ENCODE results near the gene SRM. TPM values are rescaled to one million over a fixed set of nuclear protein-coding genes. Genes with fewer than 3 reads are reported as not detected.
A peak's percentile ranks its signal among the peaks of the same experiment; 100 is the strongest.
"Not testable (repeated sequence)": the region's sequence is repeated elsewhere in the genome, so short reads cannot be mapped to it uniquely, and the experiment has no call there.

The SRM gene
- total RNA-seq, 1 experiment from 2014 or later, result 64.4 TPM

- Histone ChIP-seq H3K27me3 (no peaks in the 10 kb centered on the region), H3K4me1 (peaks cover 11% of the 10 kb centered on the region; the same call in 1 of the 2 replicates), H3K4me3 (no peak overlapping the region), H3K36me3 (no peaks in the 10 kb centered on the region), H3K9me3 (replicated peaks) (no peaks in the 10 kb centered on the region), H3K27ac (no peak overlapping the region)
- DNase-seq, result no peak
Observed at GRCh38 chr1:11042995-11043874, 16.6 kb downstream of the SRM start.

DNA sequence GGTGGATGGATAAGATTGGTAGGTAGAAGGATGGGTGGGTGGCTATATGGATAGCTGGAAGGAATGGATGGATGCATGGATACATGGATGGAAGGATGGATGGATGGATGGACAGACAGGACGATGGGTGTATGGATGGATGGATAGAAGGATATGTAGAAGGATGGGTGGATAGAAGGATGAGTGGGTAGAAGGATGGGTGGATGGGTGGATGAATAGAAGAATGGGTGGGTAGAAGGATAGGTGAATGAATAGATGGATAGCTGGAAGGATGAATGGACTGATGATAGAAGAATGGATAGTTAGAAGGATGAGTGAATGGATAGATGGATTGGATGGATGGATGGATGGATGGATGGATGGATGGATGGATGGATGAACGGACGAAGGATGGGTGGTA, 17.8 kb downstream of the SRM start:
- H3K27ac ChIP-seq, result no peak overlapping the region
- no peak for DNase-seq
- H3K4me1 ChIP-seq, result peaks cover 11% of the 10 kb centered on the region; the same call in 1 of the 2 replicates
- H3K9me3 ChIP-seq (replicated peaks), result no peaks in the 10 kb centered on the region
- no peaks in the 10 kb centered on the region for H3K27me3 ChIP-seq
- no peak overlapping the region for H3K4me3 ChIP-seq
- H3K36me3 ChIP-seq, result no peaks in the 10 kb centered on the region

DNA sequence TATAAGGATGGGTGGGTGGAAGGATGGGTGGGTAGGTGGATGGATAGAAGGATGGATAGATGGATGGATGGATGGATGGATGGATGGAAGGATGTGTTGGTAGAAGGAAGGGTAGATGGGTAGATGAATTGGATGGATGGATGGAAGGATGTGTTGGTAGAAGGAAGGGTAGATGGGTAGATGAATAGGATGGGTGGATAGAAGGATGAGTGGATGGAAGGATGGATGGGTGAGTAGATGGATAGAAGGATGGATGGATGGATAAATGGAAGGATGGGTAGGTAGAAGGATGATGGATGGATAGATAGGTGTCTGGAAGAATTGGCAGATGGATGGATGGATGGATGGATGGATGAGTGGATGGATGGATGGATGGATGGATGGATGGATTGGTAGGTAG, 18.8 kb downstream of the SRM start:
- Histone ChIP-seq H3K9me3 (replicated peaks) (no peaks in the 10 kb centered on the region), H3K27ac (no peak overlapping the region), H3K4me3 (no peak overlapping the region), H3K4me1 (peaks cover 5% of the 10 kb centered on the region; the same call in 1 of the 2 replicates), H3K27me3 (no peaks in the 10 kb centered on the region), H3K36me3 (no peaks in the 10 kb centered on the region)
- DNase-seq, result no peak

DNA sequence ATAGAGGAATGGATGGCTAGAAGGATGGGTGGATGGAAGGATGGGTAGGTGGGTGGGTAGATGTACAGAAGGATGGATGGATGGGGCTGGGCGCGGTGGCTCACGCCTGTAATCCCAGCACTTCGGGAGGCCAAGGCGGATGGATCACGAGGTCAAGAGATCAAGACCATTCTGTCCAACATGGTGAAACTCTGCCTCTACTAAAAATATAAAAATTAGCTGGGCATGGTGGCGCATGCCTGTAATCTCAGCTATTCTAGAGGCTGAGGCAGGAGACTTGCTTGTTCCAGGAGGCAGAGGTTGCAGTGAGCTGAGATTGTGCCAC, 19.8 kb downstream of the SRM start:
- not testable (repeated sequence) for DNase-seq; H3K27me3 ChIP-seq; H3K9me3 ChIP-seq (replicated peaks); H3K27ac ChIP-seq; H3K36me3 ChIP-seq; H3K4me3 ChIP-seq; H3K4me1 ChIP-seq

- no peak overlapping the region for H3K27ac ChIP-seq
Observed at GRCh38 chr1:11039351-11040104, 20.3 kb downstream of the SRM start.

GRCh38 chr1:11037740-11038182, 22.1 kb downstream of the SRM start:
- peak; percentile 80 to 94 for DNase-seq
- no peaks in the 10 kb centered on the region for H3K4me1 ChIP-seq

More at GRCh38 chr1:11039351-11040104, 20.3 kb downstream of the SRM start:
- Histone ChIP-seq H3K9me3 (replicated peaks) (no peaks in the 10 kb centered on the region), H3K36me3 (no peaks in the 10 kb centered on the region), H3K27me3 (no peaks in the 10 kb centered on the region), H3K4me1 (no peaks in the 10 kb centered on the region), H3K4me3 (no peak overlapping the region)
- no peak for DNase-seq

GRCh38 chr1:11037019-11037739, 22.6 kb downstream of the SRM start:
- H3K27ac ChIP-seq; H3K4me3 ChIP-seq; H3K27me3 ChIP-seq; H3K4me1 ChIP-seq; H3K9me3 ChIP-seq (replicated peaks); DNase-seq; H3K36me3 ChIP-seq: not testable (repeated sequence)

More at GRCh38 chr1:11037740-11038182, 22.1 kb downstream of the SRM start:
- H3K36me3 ChIP-seq, result no peaks in the 10 kb centered on the region
- no peak overlapping the region for H3K27ac ChIP-seq
- no peak overlapping the region for H3K4me3 ChIP-seq
- H3K27me3 ChIP-seq, result no peaks in the 10 kb centered on the region
- no peaks in the 10 kb centered on the region for H3K9me3 ChIP-seq (replicated peaks)

DNA sequence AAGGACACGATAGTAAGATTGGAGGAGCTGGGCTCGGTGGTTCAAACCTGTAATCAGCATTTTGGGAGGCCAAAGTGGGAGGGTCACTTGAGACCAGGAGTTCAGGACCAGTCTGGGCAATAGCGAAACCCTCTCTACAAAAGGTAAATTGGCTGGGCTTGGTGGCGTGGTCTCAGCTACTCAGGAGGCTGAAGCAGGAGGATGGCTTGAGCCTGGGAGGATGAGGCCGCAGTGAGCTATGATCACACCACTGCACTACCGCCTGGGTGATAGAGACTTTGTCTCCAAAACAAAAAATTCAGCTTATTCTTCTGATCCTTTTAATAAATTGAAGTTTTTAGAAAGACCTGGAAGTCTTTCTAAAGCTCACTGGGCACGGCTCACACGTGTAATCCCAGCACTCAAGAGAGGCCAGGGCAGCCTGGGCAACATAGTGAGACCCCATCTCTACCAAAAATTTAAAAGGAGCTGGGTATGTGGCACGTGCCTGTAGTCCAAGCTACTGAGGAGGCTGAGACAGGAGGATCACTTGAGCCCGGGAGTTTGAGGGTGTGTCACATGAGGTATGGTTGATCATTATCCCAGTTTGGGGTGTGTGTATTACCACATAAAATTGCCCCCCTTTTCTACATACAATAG, 28.1 kb downstream of the SRM start:
- H3K27ac ChIP-seq, result no peak overlapping the region
- no peak overlapping the region for H3K4me3 ChIP-seq
- no peaks in the 10 kb centered on the region for H3K9me3 ChIP-seq (replicated peaks)
- peaks cover 5% of the 10 kb centered on the region for H3K4me1 ChIP-seq
- H3K27me3 ChIP-seq, result no peaks in the 10 kb centered on the region
- no peak for DNase-seq
- H3K36me3 ChIP-seq, result peaks cover 14% of the 10 kb centered on the region

DNA sequence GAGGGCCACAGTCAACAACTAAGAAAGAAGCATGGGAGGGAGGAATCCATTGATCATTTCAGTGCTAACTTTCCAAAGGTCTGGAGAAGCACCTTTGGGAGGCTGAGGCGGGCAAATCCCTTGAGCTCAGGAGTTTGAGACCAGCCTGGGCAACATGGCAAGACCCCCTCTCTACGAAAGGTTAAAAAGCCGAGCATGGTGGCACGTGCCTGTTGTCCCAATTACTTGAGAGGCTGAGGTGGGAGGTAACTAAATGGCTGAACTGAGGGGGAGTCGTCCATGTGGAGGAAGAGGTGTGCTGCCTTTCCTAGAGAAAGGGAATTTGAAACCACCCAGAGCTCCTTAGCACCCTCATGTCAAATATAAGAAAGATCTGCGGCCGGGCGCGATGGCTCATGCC, 29.0 kb downstream of the SRM start:
- H3K27ac ChIP-seq, result no peak overlapping the region
- peaks cover 13% of the 10 kb centered on the region for H3K4me1 ChIP-seq
- no peaks in the 10 kb centered on the region for H3K27me3 ChIP-seq
- H3K4me3 ChIP-seq, result no peak overlapping the region
- peaks cover 22% of the 10 kb centered on the region for H3K36me3 ChIP-seq
- DNase-seq, result no peak
- no peaks in the 10 kb centered on the region for H3K9me3 ChIP-seq (replicated peaks)

DNA sequence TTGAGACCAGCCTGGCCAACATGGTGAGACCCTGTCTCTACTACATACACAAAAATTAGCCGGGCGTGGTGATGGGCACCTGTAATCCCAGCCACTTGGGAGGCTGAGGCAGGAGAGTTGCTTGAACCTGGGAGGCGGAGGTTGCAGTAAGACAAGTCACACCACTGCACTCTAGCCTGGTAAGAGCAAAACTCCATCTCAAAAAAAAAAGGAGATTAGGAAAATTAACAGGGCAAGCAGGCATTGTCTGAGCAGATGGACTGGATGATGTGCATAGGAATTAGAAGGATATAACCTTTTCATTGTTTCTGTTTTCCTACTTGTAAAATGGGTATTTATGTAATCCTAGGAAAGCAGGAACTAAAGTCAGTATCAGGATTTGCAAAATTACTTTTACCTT, 31.8 kb downstream of the SRM start:
- peaks cover 19% of the 10 kb centered on the region for H3K4me1 ChIP-seq
- no peaks in the 10 kb centered on the region for H3K27me3 ChIP-seq
- no peaks in the 10 kb centered on the region for H3K9me3 ChIP-seq (replicated peaks)
- DNase-seq, result no peak
- H3K27ac ChIP-seq, result no peak overlapping the region
- H3K4me3 ChIP-seq, result no peak overlapping the region
- peaks cover 48% of the 10 kb centered on the region for H3K36me3 ChIP-seq

GRCh38 chr1:11027316-11027715, 32.5 kb downstream of the SRM start:
- H3K27me3 ChIP-seq, result no peaks in the 10 kb centered on the region
- H3K4me3 ChIP-seq, result no peak overlapping the region
- peak overlapping the region; percentile 29 for H3K27ac ChIP-seq
- peaks cover 55% of the 10 kb centered on the region for H3K36me3 ChIP-seq
- H3K9me3 ChIP-seq (replicated peaks), result no peaks in the 10 kb centered on the region
- DNase-seq, result peak; percentile 36 to 68
- peaks cover 19% of the 10 kb centered on the region for H3K4me1 ChIP-seq

- peaks cover 19% of the 10 kb centered on the region for H3K4me1 ChIP-seq
- peak in 1 of 2 experiments; percentile 34 for DNase-seq
- H3K27me3 ChIP-seq, result no peaks in the 10 kb centered on the region
- H3K27ac ChIP-seq, result peak overlapping the region; percentile 29
- peaks cover 59% of the 10 kb centered on the region for H3K36me3 ChIP-seq
- H3K4me3 ChIP-seq, result no peak overlapping the region
- no peaks in the 10 kb centered on the region for H3K9me3 ChIP-seq (replicated peaks)
Observed at GRCh38 chr1:11026903-11027302, 32.9 kb downstream of the SRM start.

GRCh38 chr1:11026052-11026451, 33.8 kb downstream of the SRM start:
- Histone ChIP-seq H3K4me3 (no peak overlapping the region), H3K9me3 (replicated peaks) (no peaks in the 10 kb centered on the region), H3K36me3 (peaks cover 68% of the 10 kb centered on the region), H3K27ac (no peak overlapping the region), H3K4me1 (peaks cover 19% of the 10 kb centered on the region), H3K27me3 (no peaks in the 10 kb centered on the region)
- no peak for DNase-seq

DNA sequence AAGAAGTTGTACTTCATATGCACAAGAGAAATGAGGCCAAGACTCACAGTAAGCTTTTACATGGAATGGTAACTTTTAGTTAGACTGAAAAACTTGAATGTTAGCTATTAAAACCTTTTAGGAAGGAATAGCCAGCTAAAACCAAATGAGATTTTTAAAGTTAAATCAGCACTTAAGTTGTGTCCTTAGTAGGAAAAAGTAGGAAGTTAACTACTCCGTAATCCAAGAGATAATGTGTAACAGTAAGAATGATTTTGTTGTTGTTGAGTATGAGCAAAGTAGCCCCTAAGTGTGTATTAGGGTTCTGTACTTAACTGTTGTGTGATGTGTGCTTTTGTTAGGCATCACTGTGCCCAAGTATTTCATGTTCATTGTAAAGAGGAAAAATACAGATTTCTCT, 34.2 kb downstream of the SRM start:
- peaks cover 72% of the 10 kb centered on the region for H3K36me3 ChIP-seq

More for the DNA sequence above, 34.2 kb downstream of the SRM start:
- no peak overlapping the region for H3K4me3 ChIP-seq
- H3K9me3 ChIP-seq (replicated peaks), result no peaks in the 10 kb centered on the region
- no peak overlapping the region for H3K27ac ChIP-seq
- peaks cover 19% of the 10 kb centered on the region for H3K4me1 ChIP-seq
- no peak for DNase-seq
- no peaks in the 10 kb centered on the region for H3K27me3 ChIP-seq

Measured in SJCRH30 (cell line).